PC-9 (cell line): ENCODE results near the gene COL4A3. TPM values are rescaled to one million over a fixed set of nuclear protein-coding genes. Genes with fewer than 3 reads are reported as not detected.

Experiments used
- BruUV-seq: library from RNA; stranded (reverse); fragments of 400-500 nt; replicated peaks from 2 replicates; lab custom pipeline; 2021; lab: Mats Ljungman, UMichigan
- CTCF ChIA-PET: fragments of 300-600 bp; sonication (Branson Sonifier 250); formaldehyde crosslinking; loops from one replicate; lab custom pipeline; 2022; ENCODE audit warnings: antibody characterized with exemption; lab: Charles Lee
- POLR2A ChIA-PET: fragments of 300-600 bp; sonication (Branson Sonifier 250); formaldehyde crosslinking; loops from one replicate; lab custom pipeline; 2022; ENCODE audit warnings: antibody characterized with exemption; ENCODE audit not compliant: unreplicated experiment; lab: Charles Lee
- DNase-seq, 2 experiments: peaks; one replicate each; pipeline versions ENCODE4 v3.0.0 to v3.0.0-alpha.2; 2015 to 2022; ENCODE audit warnings: mixed read lengths in 1 of 2
- H2AFZ ChIP-seq: fragments of 200-600 bp; sonication (generic); 2 replicates; pipeline ENCODE4 v1.8.1; 2017; ENCODE audit warnings: antibody characterized with exemption
- H3F3A ChIP-seq: fragments of 200-600 bp; sonication (generic); 2 replicates; pipeline ENCODE4 v1.8.1; 2017; ENCODE audit warnings: antibody characterized with exemption, mild to moderate bottlenecking, low read depth; ENCODE audit not compliant: insufficient read depth
- H3K27ac ChIP-seq: fragments of 200-600 bp; sonication (generic); 2 replicates; pipeline ENCODE4 v1.6.1; 2016; ENCODE audit warnings: mixed run types
- H3K27me3 ChIP-seq: fragments of 200-600 bp; sonication (generic); 2 replicates; pipeline ENCODE4 v1.6.1; 2016; ENCODE audit warnings: low read depth, mixed run types; ENCODE audit not compliant: insufficient read depth
- H3K36me3 ChIP-seq: fragments of 200-600 bp; sonication (generic); 2 replicates; pipeline ENCODE4 v1.6.1; 2016; ENCODE audit warnings: low read depth, mixed run types
- H3K4me1 ChIP-seq: fragments of 200-600 bp; sonication (generic); replicated peaks from 2 replicates; pipeline ENCODE4 v1.6.1; 2016; ENCODE audit warnings: mixed run types; ENCODE audit not compliant: insufficient read depth
- H3K4me2 ChIP-seq: fragments of 200-600 bp; sonication (generic); 2 replicates; pipeline ENCODE4 v1.6.1; 2017; ENCODE audit warnings: mixed run types
- H3K4me3 ChIP-seq: fragments of 200-600 bp; sonication (generic); 2 replicates; pipeline ENCODE4 v1.6.1; 2016; ENCODE audit warnings: mixed run types
- H3K79me2 ChIP-seq: fragments of 200-600 bp; sonication (generic); 2 replicates; pipeline ENCODE4 v1.6.1; 2017; ENCODE audit warnings: low read depth, mixed run types
- H3K9me2 ChIP-seq: fragments of 200-600 bp; sonication (generic); 2 replicates; pipeline ENCODE4 v1.8.1; 2017; ENCODE audit warnings: mild to moderate bottlenecking; ENCODE audit not compliant: insufficient read depth
- H3K9me3 ChIP-seq: fragments of 200-600 bp; sonication (generic); 2 replicates; pipeline ENCODE4 v1.8.1; 2016; ENCODE audit warnings: low read depth; ENCODE audit not compliant: insufficient read depth
- H4K20me1 ChIP-seq: fragments of 200-600 bp; sonication (generic); 2 replicates; pipeline ENCODE4 v1.8.1; 2017; ENCODE audit not compliant: insufficient read depth
- CTCF ChIP-seq: fragments of 200-600 bp; sonication (generic); conservative IDR thresholded peaks from 2 replicates; pipeline ENCODE4 v1.6.1; 2017; ENCODE audit warnings: mixed run types, antibody characterized with exemption, mild to moderate bottlenecking, moderate library complexity
- EZH2 ChIP-seq: fragments of 200-600 bp; sonication (generic); IDR thresholded peaks from 2 replicates; pipeline ENCODE4 v1.8.0; 2017; ENCODE audit warnings: antibody characterized with exemption, low read depth
- intact Hi-C: fragments of 100-400 bp; cut with micrococcal nuclease; formaldehyde crosslinking; loops from one replicate; pipeline ENCODE4 v1.10.0; 2022; ENCODE audit not compliant: unreplicated experiment
- total RNA-seq: library from RNA; stranded (reverse); gene quantifications from 2 replicates; pipeline ENCODE4 v1.2.3, GENCODE V29; 2021

The COL4A3 gene
- total RNA-seq, 1 experiment from 2014 or later = 2.2 TPM

- no peak for TF ChIP-seq EZH2
- TF ChIP-seq CTCF = no peak
- Histone ChIP-seq H3K4me3 (no peak overlapping the region), H3K79me2 (no peaks in the 10 kb centered on the region), H3K27me3 (no peaks in the 10 kb centered on the region), H3K9me2 (no peaks in the 10 kb centered on the region), H3K36me3 (no peaks in the 10 kb centered on the region), H3K27ac (no peak overlapping the region), H3K9me3 (no peaks in the 10 kb centered on the region), H3K4me2 (no peak overlapping the region), H3F3A (no peaks in the 10 kb centered on the region), H3K4me1 (no peaks in the 10 kb centered on the region), H4K20me1 (no peaks in the 10 kb centered on the region), H2AFZ (no peak overlapping the region)
- intact Hi-C loops = no loop called here
- no peak for DNase-seq
- no TSS peak for BruUV-seq
- POLR2A ChIA-PET = no interaction called here
- CTCF ChIA-PET = no interaction called here
These were observed 46.6 kb upstream of the COL4A3 start for GRCh38 chr2:227117852-227118251.

- ChIA-PET POLR2A (no interaction called here), CTCF (no interaction called here)
- Histone ChIP-seq H3K27me3 (no peaks in the 10 kb centered on the region), H4K20me1 (no peaks in the 10 kb centered on the region), H3K9me3 (no peaks in the 10 kb centered on the region), H2AFZ (no peak overlapping the region), H3F3A (no peaks in the 10 kb centered on the region), H3K36me3 (no peaks in the 10 kb centered on the region), H3K4me3 (no peak overlapping the region), H3K4me2 (no peak overlapping the region), H3K27ac (no peak overlapping the region), H3K9me2 (no peaks in the 10 kb centered on the region), H3K79me2 (no peaks in the 10 kb centered on the region), H3K4me1 (no peaks in the 10 kb centered on the region)
- DNase-seq = no peak
- BruUV-seq = no TSS peak
- no peak for TF ChIP-seq EZH2
- TF ChIP-seq CTCF = no peak
- intact Hi-C loops = no loop called here
These were observed 46.1 kb upstream of the COL4A3 start for GRCh38 chr2:227118353-227118752.

- TF ChIP-seq CTCF (no peak), EZH2 (no peak)
- Histone ChIP-seq H4K20me1 (no peaks in the 10 kb centered on the region), H3F3A (no peaks in the 10 kb centered on the region), H3K27ac (no peak overlapping the region), H3K27me3 (no peaks in the 10 kb centered on the region), H3K4me2 (no peak overlapping the region), H3K36me3 (no peaks in the 10 kb centered on the region), H2AFZ (no peak overlapping the region), H3K9me3 (no peaks in the 10 kb centered on the region), H3K4me3 (no peak overlapping the region), H3K79me2 (no peaks in the 10 kb centered on the region), H3K4me1 (no peaks in the 10 kb centered on the region), H3K9me2 (no peaks in the 10 kb centered on the region)
- CTCF ChIA-PET = no interaction called here
- no peak for DNase-seq
- no TSS peak for BruUV-seq
- POLR2A ChIA-PET = no interaction called here
- intact Hi-C loops = loop anchor here (10.0 kb wide), 2 partner anchors 531 to 1531 kb away; no protein-coding TSS in a partner anchor
These were observed 40.7 kb upstream of the COL4A3 start for GRCh38 chr2:227123697-227124096.
